Measurements from ENCODE around the gene SCN9A. TPM values are rescaled to one million over a fixed set of nuclear protein-coding genes. Genes with fewer than 3 reads are reported as not detected.
"Not testable (repeated sequence)": the region's sequence is repeated elsewhere in the genome, so short reads cannot be mapped to it uniquely, and the experiment has no call there.

SCN9A gene
- total RNA-seq, 1 donor from 2014 or later: not detected

GRCh38 chr2:166372046-166372445 is 3.7 kb downstream of the SCN9A start:
- H3K36me3 Mint-ChIP-seq (ENCODE audit: low read depth): no peaks in the 10 kb centered on the region
- H3K4me3 Mint-ChIP-seq (ENCODE audit: low read depth): no peak overlapping the region
- peaks cover 34% of the 10 kb centered on the region for H3K27me3 Mint-ChIP-seq (ENCODE audit: low read depth)
- no peak for DNase-seq (ENCODE audit: low spot score)
- peaks cover 10% of the 10 kb centered on the region for H3K4me1 Mint-ChIP-seq (ENCODE audit: low read depth)
- H3K27ac Mint-ChIP-seq: no peak overlapping the region
- intact Hi-C loops (cut with micrococcal nuclease): no loop called here
- no peaks in the 10 kb centered on the region for H3K9me3 Mint-ChIP-seq

- Mint-ChIP-seq H3K9me3 (no peaks in the 10 kb centered on the region), H3K27me3 (ENCODE audit: low read depth) (no peaks in the 10 kb centered on the region), H3K36me3 (ENCODE audit: low read depth) (no peaks in the 10 kb centered on the region), H3K4me1 (ENCODE audit: low read depth) (no peaks in the 10 kb centered on the region), H3K27ac (no peak overlapping the region), H3K4me3 (ENCODE audit: low read depth) (no peak overlapping the region)
- intact Hi-C loops (cut with micrococcal nuclease): loop anchor here (2.0 kb wide), 1 partner anchor 19 kb away; no protein-coding TSS in a partner anchor
- no peak for DNase-seq (ENCODE audit: low spot score)
Measured at GRCh38 chr2:166365803-166366420, 9.8 kb downstream of the SCN9A start.

GRCh38 chr2:166365239-166365638 is 10.5 kb downstream of the SCN9A start:
- no peaks in the 10 kb centered on the region for H3K36me3 Mint-ChIP-seq (ENCODE audit: low read depth)
- H3K27ac Mint-ChIP-seq: no peak overlapping the region
- no peak overlapping the region for H3K4me3 Mint-ChIP-seq (ENCODE audit: low read depth)
- intact Hi-C loops (cut with micrococcal nuclease): loop anchor here (2.0 kb wide), 1 partner anchor 20 kb away; no protein-coding TSS in a partner anchor
- no peaks in the 10 kb centered on the region for H3K27me3 Mint-ChIP-seq (ENCODE audit: low read depth)
- H3K9me3 Mint-ChIP-seq: no peaks in the 10 kb centered on the region
- no peaks in the 10 kb centered on the region for H3K4me1 Mint-ChIP-seq (ENCODE audit: low read depth)
- no peak for DNase-seq (ENCODE audit: low spot score)

- H3K4me1 Mint-ChIP-seq (ENCODE audit: low read depth): no peaks in the 10 kb centered on the region
- H3K9me3 Mint-ChIP-seq: no peaks in the 10 kb centered on the region
- DNase-seq (ENCODE audit: low spot score): no peak
- no peak overlapping the region for H3K4me3 Mint-ChIP-seq (ENCODE audit: low read depth)
- no peaks in the 10 kb centered on the region for H3K36me3 Mint-ChIP-seq (ENCODE audit: low read depth)
- no peak overlapping the region for H3K27ac Mint-ChIP-seq
- no peaks in the 10 kb centered on the region for H3K27me3 Mint-ChIP-seq (ENCODE audit: low read depth)
- intact Hi-C loops (cut with micrococcal nuclease): loop anchor here (2.0 kb wide), 1 partner anchor 20 kb away; no protein-coding TSS in a partner anchor
Measured at GRCh38 chr2:166364476-166365161, 11.1 kb downstream of the SCN9A start.

- no peaks in the 10 kb centered on the region for H3K27me3 Mint-ChIP-seq (ENCODE audit: low read depth)
- no peak overlapping the region for H3K27ac Mint-ChIP-seq
- intact Hi-C loops (cut with micrococcal nuclease): no loop called here
- DNase-seq (ENCODE audit: low spot score): no peak
- H3K4me1 Mint-ChIP-seq (ENCODE audit: low read depth): no peaks in the 10 kb centered on the region
- no peaks in the 10 kb centered on the region for H3K36me3 Mint-ChIP-seq (ENCODE audit: low read depth)
- no peak overlapping the region for H3K4me3 Mint-ChIP-seq (ENCODE audit: low read depth)
- H3K9me3 Mint-ChIP-seq: no peaks in the 10 kb centered on the region
Measured at GRCh38 chr2:166361351-166362153, 14.2 kb downstream of the SCN9A start.

- DNase-seq (ENCODE audit: low spot score): no peak
- H3K4me3 Mint-ChIP-seq (ENCODE audit: low read depth): no peak overlapping the region
- no peaks in the 10 kb centered on the region for H3K36me3 Mint-ChIP-seq (ENCODE audit: low read depth)
- no peaks in the 10 kb centered on the region for H3K27me3 Mint-ChIP-seq (ENCODE audit: low read depth)
- no peak overlapping the region for H3K27ac Mint-ChIP-seq
- intact Hi-C loops (cut with micrococcal nuclease): no loop called here
- H3K4me1 Mint-ChIP-seq (ENCODE audit: low read depth): no peaks in the 10 kb centered on the region
- H3K9me3 Mint-ChIP-seq: no peaks in the 10 kb centered on the region
Measured at GRCh38 chr2:166360906-166361305, 14.8 kb downstream of the SCN9A start.

GRCh38 chr2:166360426-166360825 is 15.3 kb downstream of the SCN9A start:
- Mint-ChIP-seq H3K4me1 (ENCODE audit: low read depth) (no peaks in the 10 kb centered on the region), H3K9me3 (no peaks in the 10 kb centered on the region), H3K27ac (no peak overlapping the region), H3K36me3 (ENCODE audit: low read depth) (no peaks in the 10 kb centered on the region), H3K4me3 (ENCODE audit: low read depth) (no peak overlapping the region), H3K27me3 (ENCODE audit: low read depth) (no peaks in the 10 kb centered on the region)
- no peak for DNase-seq (ENCODE audit: low spot score)
- intact Hi-C loops (cut with micrococcal nuclease): no loop called here

GRCh38 chr2:166357950-166358321 is 17.8 kb downstream of the SCN9A start:
- DNase-seq (ENCODE audit: low spot score); H3K9me3 Mint-ChIP-seq; H3K4me3 Mint-ChIP-seq (ENCODE audit: low read depth); H3K4me1 Mint-ChIP-seq (ENCODE audit: low read depth); H3K36me3 Mint-ChIP-seq (ENCODE audit: low read depth); H3K27ac Mint-ChIP-seq; H3K27me3 Mint-ChIP-seq (ENCODE audit: low read depth); intact Hi-C loops (cut with micrococcal nuclease): not testable (repeated sequence)

GRCh38 chr2:166357068-166357949 is 18.4 kb downstream of the SCN9A start:
- H3K4me3 Mint-ChIP-seq (ENCODE audit: low read depth): no peak overlapping the region
- no peaks in the 10 kb centered on the region for H3K27me3 Mint-ChIP-seq (ENCODE audit: low read depth)
- H3K27ac Mint-ChIP-seq: no peak overlapping the region
- H3K36me3 Mint-ChIP-seq (ENCODE audit: low read depth): no peaks in the 10 kb centered on the region
- no peaks in the 10 kb centered on the region for H3K4me1 Mint-ChIP-seq (ENCODE audit: low read depth)
- no peaks in the 10 kb centered on the region for H3K9me3 Mint-ChIP-seq
- intact Hi-C loops (cut with micrococcal nuclease): no loop called here
- DNase-seq (ENCODE audit: low spot score): no peak

- Mint-ChIP-seq H3K4me3 (ENCODE audit: low read depth) (no peak overlapping the region), H3K36me3 (ENCODE audit: low read depth) (no peaks in the 10 kb centered on the region), H3K4me1 (ENCODE audit: low read depth) (no peaks in the 10 kb centered on the region), H3K27ac (no peak overlapping the region), H3K27me3 (ENCODE audit: low read depth) (no peaks in the 10 kb centered on the region), H3K9me3 (no peaks in the 10 kb centered on the region)
- intact Hi-C loops (cut with micrococcal nuclease): no loop called here
- DNase-seq (ENCODE audit: low spot score): no peak
Measured at GRCh38 chr2:166351319-166351718, 24.4 kb downstream of the SCN9A start.

- no peak overlapping the region for H3K4me3 Mint-ChIP-seq (ENCODE audit: low read depth)
- no peaks in the 10 kb centered on the region for H3K27me3 Mint-ChIP-seq (ENCODE audit: low read depth)
- DNase-seq (ENCODE audit: low spot score): no peak
- H3K27ac Mint-ChIP-seq: no peak overlapping the region
- no peaks in the 10 kb centered on the region for H3K36me3 Mint-ChIP-seq (ENCODE audit: low read depth)
- H3K9me3 Mint-ChIP-seq: no peaks in the 10 kb centered on the region
- intact Hi-C loops (cut with micrococcal nuclease): no loop called here
- H3K4me1 Mint-ChIP-seq (ENCODE audit: low read depth): no peaks in the 10 kb centered on the region
Measured at GRCh38 chr2:166350525-166350924, 25.2 kb downstream of the SCN9A start.

- H3K4me1 Mint-ChIP-seq (ENCODE audit: low read depth): no peaks in the 10 kb centered on the region
- no peaks in the 10 kb centered on the region for H3K27me3 Mint-ChIP-seq (ENCODE audit: low read depth)
- intact Hi-C loops (cut with micrococcal nuclease): no loop called here
- no peak for DNase-seq (ENCODE audit: low spot score)
- H3K27ac Mint-ChIP-seq: no peak overlapping the region
- no peaks in the 10 kb centered on the region for H3K9me3 Mint-ChIP-seq
- H3K4me3 Mint-ChIP-seq (ENCODE audit: low read depth): no peak overlapping the region
- H3K36me3 Mint-ChIP-seq (ENCODE audit: low read depth): no peaks in the 10 kb centered on the region
Measured at GRCh38 chr2:166344286-166345113, 31.2 kb downstream of the SCN9A start.

Measured in activated T-helper 2 cell treated with anti-CD3 and anti-CD28 coated beads, Interferon-gamma antibody, Interleukin-2, Interleukin-4, amounts not matched to agents 10 μg/mL and 5 μg/mL and 100 μg/mL, durations not matched to agents 14 hours and 24 hours and 36 hours (primary cell).